Stomach (tissue), 9 donors: Measurements from ENCODE around the gene SYNPO2. TPM values are rescaled to one million over a fixed set of nuclear protein-coding genes. Genes with fewer than 3 reads are reported as not detected.
"Not testable (repeated sequence)": the region's sequence is repeated elsewhere in the genome, so short reads cannot be mapped to it uniquely, and the experiment has no call there.

ENCODE experiments used
- DNase-seq, 2 donors: peaks; one replicate each; pipeline versions ENCODE4 v3.0.0 to v3.0.0-alpha.2; 2013 to 2019
- H3K27ac ChIP-seq, 5 donors: fragments of 200-600 bp in 4 of 5; sonication (generic) in 4 of 5; one replicate each; pipeline ENCODE4 v1.5.1; 2013 to 2019; ENCODE audit warnings: mild to moderate bottlenecking in 1 of 5, moderate library complexity in 1 of 5
- H3K27me3 ChIP-seq, 3 donors: fragments of 200-600 bp; sonication (generic); one replicate each; pipeline ENCODE4 v1.5.1; 2017 to 2019; ENCODE audit warnings: mixed run types in 1 of 3
- H3K36me3 ChIP-seq, 4 donors: fragments of 200-600 bp; sonication (generic); 1 replicate in 3 of 4; 2 replicates in 1 of 4; pipeline ENCODE4 v1.5.1; 2016 to 2019
- H3K4me1 ChIP-seq, 4 donors: fragments of 200-600 bp; sonication (generic); one replicate each; pipeline ENCODE4 v1.5.1; 2016 to 2019
- H3K4me3 ChIP-seq, 4 donors: fragments of 200-600 bp; sonication (generic) in 3 of 4; one replicate each; pipeline ENCODE4 v1.5.1; 2016 to 2019; ENCODE audit warnings: mild to moderate bottlenecking in 1 of 4
- H3K9me3 ChIP-seq, 4 donors: fragments of 200-600 bp; sonication (generic); one replicate each; pipeline ENCODE4 v1.5.1; 2016 to 2019
- CTCF ChIP-seq, 7 experiments: fragments of 450-650 bp in 4 of 7; fragments of 200-600 bp in 3 of 7; sonication (generic) in 3 of 7; IDR thresholded peaks; one replicate each; pipeline ENCODE4 v1.5.1; 2016 to 2019; ENCODE audit warnings: antibody characterized with exemption in 7 of 7, control low read depth in 2 of 7, mild to moderate bottlenecking in 1 of 7
- EP300 ChIP-seq: sonication (generic); formaldehyde crosslinking; IDR thresholded peaks from one replicate; pipeline ENCODE4 v1.6.1; 2017; ENCODE audit warnings: antibody characterized with exemption
- POLR2A ChIP-seq, 4 donors: fragments of 450-650 bp; IDR thresholded peaks; one replicate each; pipeline ENCODE4 v1.6.1; 2016; ENCODE audit warnings: antibody characterized with exemption in 4 of 4, control low read depth in 2 of 4, mild to moderate bottlenecking in 1 of 4, moderate library complexity in 1 of 4
- POLR2AphosphoS5 ChIP-seq, 3 donors: sonication (generic); formaldehyde crosslinking; IDR thresholded peaks; one replicate each; pipeline ENCODE4 v1.6.1; 2016; ENCODE audit warnings: antibody characterized with exemption in 3 of 3
- WGBS, 5 donors: extraction: QIAGEN DNeasy Blood & Tissue Kit in 3 of 5; methylation state at CpG; one replicate each; pipeline versions ENCODE4 v1.1.5 to v1.1.7; 2013 to 2018; 5-methylcytosine and 5-hydroxymethylcytosine counted together
- intact Hi-C: fragments of 100-400 bp; cut with DNase I; formaldehyde crosslinking; loops from one replicate; pipeline ENCODE4 v1.15.1; 2023; ENCODE audit warnings: low total_unique reads
- polyA plus RNA-seq, 3 donors: library from polyadenylated mRNA; stranded (reverse); fragments of 200-250 nt; gene quantifications; one replicate each; pipeline ENCODE4 v1.2.3, GENCODE V29; 2013
- total RNA-seq, 5 donors: library from RNA; depleted of rRNA; stranded (reverse); fragments of >200 nt; gene quantifications; one replicate each; pipeline versions ENCODE4 v1.1.0 to v1.2.3, GENCODE V29; 2014 to 2016
- donor health status: healthy with polysubstance abuse.
- donor health status: Bipolar disorder and iron deficiency.
- donor health status: healthy.

Gene SYNPO2
- total and polyA plus RNA-seq, 8 donors = 24.8 to 644 (median 150) TPM

GRCh38 chr4:119059221-119059620 is 170.6 kb downstream of the SYNPO2 start:
- DNase-seq = no peak
- H3K4me3 ChIP-seq = no peak overlapping the region
- peaks cover 0 to 9% (median 4%) of the 10 kb centered on the region in 4 donors for H3K4me1 ChIP-seq
- no peaks in the 10 kb centered on the region for H3K36me3 ChIP-seq
- no peaks in the 10 kb centered on the region for H3K9me3 ChIP-seq
- intact Hi-C loops = no loop called here
- WGBS, 5 donors = 42 to 62% (median 59%) methylated on average over 3 of the region's 3 CpGs
- no peak overlapping the region for H3K27ac ChIP-seq
- no peaks in the 10 kb centered on the region for H3K27me3 ChIP-seq
- no peak for TF ChIP-seq CTCF (IDR thresholded peaks at IDR 0.05)

DNA sequence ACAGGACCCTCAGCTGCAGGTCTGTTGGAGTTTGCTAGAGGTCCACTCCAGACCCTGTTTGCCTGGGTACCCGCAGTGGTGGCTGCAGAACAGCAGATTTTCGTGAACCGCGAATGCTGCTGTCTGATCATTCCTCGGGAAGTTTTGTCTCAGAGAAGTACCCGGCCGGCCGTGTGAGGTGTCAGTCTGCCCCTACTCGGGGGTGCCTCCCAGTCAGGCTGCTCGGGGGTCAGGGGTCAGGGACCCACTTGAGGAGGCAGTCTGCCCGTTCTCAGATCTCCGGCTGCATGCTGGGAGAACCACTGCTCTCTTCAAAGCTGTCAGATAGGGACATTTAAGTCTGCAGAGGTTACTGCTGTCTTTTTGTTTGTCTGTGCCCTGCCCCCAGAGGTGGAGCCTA is 178.5 kb downstream of the SYNPO2 start:
- H3K4me1 ChIP-seq, H3K27me3 ChIP-seq, H3K9me3 ChIP-seq, H3K36me3 ChIP-seq, DNase-seq, H3K27ac ChIP-seq, H3K4me3 ChIP-seq, intact Hi-C loops: not testable (repeated sequence)
- 54 to 74% (median 60%) methylated on average over 5 to 10 of the region's 12 CpGs; no CpG with 5 or more reads in 1 of the 5 donors for WGBS, 5 donors

- H3K4me3 ChIP-seq, DNase-seq, H3K36me3 ChIP-seq, H3K9me3 ChIP-seq, H3K4me1 ChIP-seq, H3K27me3 ChIP-seq, intact Hi-C loops: not testable (repeated sequence)
- WGBS, 5 donors = 51 to 71% (median 64%) methylated on average over 13 to 17 of the region's 17 CpGs
- peak overlapping the region in 1 of 5 donors; percentile 22 for H3K27ac ChIP-seq
Observed at GRCh38 chr4:119067670-119068360, 179.2 kb downstream of the SYNPO2 start.

- intact Hi-C loops = no loop called here
- no peak for DNase-seq
- H3K4me3 ChIP-seq = no peak overlapping the region
- peaks cover 0 to 5% (median 0%) of the 10 kb centered on the region in 4 donors for H3K36me3 ChIP-seq
- H3K4me1 ChIP-seq = peaks cover 0 to 8% (median 0%) of the 10 kb centered on the region in 4 donors
- TF ChIP-seq CTCF (IDR thresholded peaks at IDR 0.05) = no peak
- TF ChIP-seq EP300 = no peak
- no peak for TF ChIP-seq POLR2AphosphoS5 (IDR thresholded peaks at IDR 0.05)
- TF ChIP-seq POLR2A (IDR thresholded peaks at IDR 0.05) = no peak
- H3K9me3 ChIP-seq = peaks cover 0 to 3% (median 0%) of the 10 kb centered on the region in 4 donors
- H3K27me3 ChIP-seq = no peaks in the 10 kb centered on the region
- WGBS, 5 donors = 71 to 85% (median 73%) methylated on average over 3 of the region's 3 CpGs
- no peak overlapping the region for H3K27ac ChIP-seq
Observed at GRCh38 chr4:119068529-119068962, 179.9 kb downstream of the SYNPO2 start.

GRCh38 chr4:119070301-119070700 is 181.6 kb downstream of the SYNPO2 start:
- Histone ChIP-seq H3K27ac (no peak overlapping the region), H3K4me1 (peaks cover 0 to 8% (median 0%) of the 10 kb centered on the region in 4 donors), H3K27me3 (no peaks in the 10 kb centered on the region), H3K9me3 (peaks cover 0 to 6% (median 0%) of the 10 kb centered on the region in 4 donors), H3K36me3 (peaks cover 0 to 5% (median 0%) of the 10 kb centered on the region in 4 donors), H3K4me3 (no peak overlapping the region)
- no peak for DNase-seq
- TF ChIP-seq POLR2A (IDR thresholded peaks at IDR 0.05) = no peak
- no peak for TF ChIP-seq POLR2AphosphoS5 (IDR thresholded peaks at IDR 0.05)
- TF ChIP-seq CTCF (IDR thresholded peaks at IDR 0.05) = no peak
- TF ChIP-seq EP300 = no peak
- intact Hi-C loops = no loop called here
- WGBS, 5 donors = 57 to 72% (median 69%) methylated on average over 4 of the region's 4 CpGs
